GM12878 (cell line): Measurements from ENCODE around the gene GRB10. TPM values are rescaled to one million over a fixed set of nuclear protein-coding genes. Genes with fewer than 3 reads are reported as not detected.

Experiments
- ATAC-seq: fragments of 200-7000 bp; cut with Tn5 transposase; 3 replicates; pipeline ENCODE4 v1.9.1; 2020; ENCODE audit warnings: mild to moderate bottlenecking, moderate library complexity
- BruUV-seq: library from RNA; stranded (reverse); fragments of 400-500 nt; replicated peaks from 2 replicates; lab custom pipeline; 2021; lab: Mats Ljungman, UMichigan
- CTCF ChIA-PET: fragments of 300-600 bp; sonication (Branson Sonifier 250); formaldehyde crosslinking; extraction: SDS; loops from one replicate; lab custom pipeline; 2021; ENCODE audit warnings: inconsistent platforms; lab: Yijun Ruan, JAX
- POLR2A ChIA-PET: fragments of 350-600 bp; formaldehyde crosslinking; extraction: SDS; loops from one replicate; lab custom pipeline; 2021; ENCODE audit warnings: inconsistent platforms; lab: Charles Lee
- RAD21 ChIA-PET: fragments of 300-600 bp; sonication (Branson Sonifier 250); formaldehyde crosslinking; loops from one replicate; lab custom pipeline; 2023; ENCODE audit warnings: antibody characterized with exemption; ENCODE audit not compliant: unreplicated experiment; lab: Charles Lee
- SMC1A ChIA-PET: fragments of 300-600 bp; sonication (Branson Sonifier 250); formaldehyde crosslinking; loops from one replicate; lab custom pipeline; 2023; ENCODE audit not compliant: unreplicated experiment, uncharacterized antibody; lab: Charles Lee
- DNase-seq: peaks from one replicate; pipeline ENCODE4 v3.0.0-alpha.2; 2011; ENCODE audit warnings: low read depth, low spot score
- FAIRE-seq: peaks from 3 replicates; lab custom pipeline; 2011; peaks lifted over from hg19 to GRCh38; lab: Jason Lieb, UNC
- H2AFZ ChIP-seq: 2 replicates; pipeline ENCODE4 v1.6.0; 2011; ENCODE audit warnings: low read depth, low read length, control low read depth; ENCODE audit not compliant: control insufficient read depth
- H3K27ac ChIP-seq: 2 replicates; pipeline ENCODE4 v1.5.1; 2011; ENCODE audit warnings: control low read depth; ENCODE audit not compliant: control insufficient read depth, insufficient read depth
- H3K27me3 ChIP-seq, 2 experiments: replicated peaks in 1 of 2; 2 replicates each; pipeline versions ENCODE4 v1.6.0 to v1.6.1; 2011; ENCODE audit warnings: low read length in 1 of 2; ENCODE audit not compliant: control insufficient read depth in 2 of 2, insufficient read depth in 2 of 2
- H3K36me3 ChIP-seq, 2 experiments: 2 replicates each; pipeline ENCODE4 v1.5.1; 2011; ENCODE audit warnings: low read length in 1 of 2; ENCODE audit not compliant: control insufficient read depth in 2 of 2, insufficient read depth in 2 of 2
- H3K4me1 ChIP-seq: 2 replicates; pipeline ENCODE4 v1.6.1; 2011; ENCODE audit warnings: mild to moderate bottlenecking, low read length, moderate library complexity, mixed read lengths; ENCODE audit not compliant: control insufficient read depth, insufficient read depth
- H3K4me2 ChIP-seq: 2 replicates; pipeline ENCODE4 v1.6.0; 2011; ENCODE audit warnings: control low read depth; ENCODE audit not compliant: control insufficient read depth, insufficient read depth
- H3K4me3 ChIP-seq: fragments of 200-600 bp; sonication (generic); 2 replicates; pipeline ENCODE4 v1.5.1; 2016
- H3K79me2 ChIP-seq: 2 replicates; pipeline ENCODE4 v1.6.0; 2011; ENCODE audit warnings: low read length; ENCODE audit not compliant: control insufficient read depth, insufficient read depth
- H3K9ac ChIP-seq: 2 replicates; pipeline ENCODE4 v1.8.0; 2011; ENCODE audit warnings: low read length, control low read depth, mixed read lengths; ENCODE audit not compliant: control insufficient read depth, insufficient read depth
- H3K9me3 ChIP-seq: replicated peaks from 3 replicates; pipeline ENCODE4 v1.5.1; 2011; ENCODE audit warnings: mild to moderate bottlenecking, low read length; ENCODE audit not compliant: control insufficient read depth, insufficient read depth
- H4K20me1 ChIP-seq: 2 replicates; pipeline ENCODE4 v1.6.0; 2011; ENCODE audit not compliant: control insufficient read depth, insufficient read depth
- CEBPB ChIP-seq, 2 experiments: fragments of 150-350 bp in 1 of 2; IDR thresholded peaks; 2 replicates each; pipeline ENCODE4 v1.6.1; 2012 to 2014; ENCODE audit warnings: low read depth in 2 of 2, low read length in 2 of 2, borderline replicate concordance in 1 of 2, inconsistent platforms in 1 of 2
- CREB1 ChIP-seq: IDR thresholded peaks from 2 replicates; pipeline ENCODE4 v1.6.1; 2012; ENCODE audit warnings: low read depth, mild to moderate bottlenecking, inconsistent platforms
- EP300 ChIP-seq, 2 experiments: fragments of 150-350 bp in 1 of 2; IDR thresholded peaks; 2 replicates each; pipeline ENCODE4 v1.6.1; 2011 to 2012; ENCODE audit warnings: low read depth in 2 of 2, low read length in 2 of 2, borderline replicate concordance in 1 of 2, improper control_type of control experiment in 1 of 2, inconsistent platforms in 1 of 2; ENCODE audit not compliant: control insufficient read depth in 1 of 2
- IRF5 ChIP-seq: fragments of 450-650 bp; IDR thresholded peaks from 2 replicates; pipeline ENCODE4 v1.6.1; 2017; ENCODE audit warnings: borderline replicate concordance
- KAT2A ChIP-seq: conservative IDR thresholded peaks from 2 replicates; pipeline ENCODE4 v1.6.1; 2011; ENCODE audit warnings: low read depth, low read length; ENCODE audit not compliant: control insufficient read depth
- MAX ChIP-seq: IDR thresholded peaks from 2 replicates; pipeline ENCODE4 v1.6.1; 2012; ENCODE audit warnings: low read depth, low read length, improper control_type of control experiment
- MXI1 ChIP-seq: fragments of 150-350 bp; IDR thresholded peaks from 2 replicates; pipeline ENCODE4 v1.6.1; 2011; ENCODE audit warnings: low read depth, mild to moderate bottlenecking, inconsistent platforms, low read length, improper control_type of control experiment
- TAF1 ChIP-seq: IDR thresholded peaks from 2 replicates; pipeline ENCODE4 v1.6.1; 2011; ENCODE audit warnings: mild to moderate bottlenecking, low read depth, low read length, borderline replicate concordance
- USF1 ChIP-seq: IDR thresholded peaks from 2 replicates; pipeline ENCODE4 v1.6.1; 2011; ENCODE audit warnings: borderline replicate concordance, low read depth, mild to moderate bottlenecking, moderate library complexity, mixed read lengths, low read length; ENCODE audit not compliant: insufficient read depth; ENCODE audit errors: extremely low read length
- ZNF207 ChIP-seq: fragments of 450-650 bp; IDR thresholded peaks from 2 replicates; pipeline ENCODE4 v1.6.1; 2014; ENCODE audit warnings: antibody characterized with exemption, mild to moderate bottlenecking, borderline replicate concordance
- WGBS: methylation state at CpG from one replicate; pipeline ENCODE4 v1.1.6; 2016; ENCODE audit warnings: low lambda C conversion rate; ENCODE audit not compliant: insufficient replicate concordance, insufficient coverage; ENCODE audit errors: missing lambda C conversion rate; 5-methylcytosine and 5-hydroxymethylcytosine counted together
- in situ Hi-C: fragments of 300-500 bp; cut with MboI; formaldehyde crosslinking; loops from 9 replicates; pipeline ENCODE4 v1.14.3; 2018; ENCODE audit warnings: mixed read lengths
- intact Hi-C: fragments of 100-400 bp; cut with micrococcal nuclease; formaldehyde crosslinking; loops from one replicate; pipeline ENCODE4 v1.14.2; 2022; ENCODE audit not compliant: unreplicated experiment
- polyA plus RNA-seq, 11 experiments: library from polyadenylated mRNA; depleted of rRNA in 4 of 11; unstranded in 6 of 11; stranded (reverse) in 5 of 11; fragments of >200 nt; fragmentation: Nextera tagmentation in 4 of 11; fragmentation: Illumina TruSeq in 1 of 11; extraction: Ambion mirVana in 4 of 11; extraction: Trizol in 1 of 11; gene quantifications; 1 replicate in 1 of 11; 2 replicates in 10 of 11; pipeline versions ENCODE4 v1.2.1 to v1.2.3, GENCODE V29; 2011 to 2016; ENCODE audit warnings: inconsistent platforms in 2 of 11, missing spikeins in 2 of 11, low read depth in 1 of 11
- total RNA-seq, 4 experiments: library from RNA; depleted of rRNA in 3 of 4; stranded (reverse); fragments of >200 nt in 3 of 4; fragmentation: Illumina TruSeq in 1 of 4; extraction: Trizol in 1 of 4; gene quantifications; 2 replicates each; pipeline versions ENCODE4 v1.2.1 to v1.2.3, GENCODE V29; 2013 to 2021

The GRB10 gene
- total and polyA plus RNA-seq, 10 of the 15 experiments (the other 5 are each of a cell fraction or from before 2014, with no cell fraction given), result 0.04 to 0.33 TPM; not detected in 8

- FAIRE-seq, result no peak
- no peaks in the 10 kb centered on the region for H3K79me2 ChIP-seq
- H4K20me1 ChIP-seq, result no peaks in the 10 kb centered on the region
- BruUV-seq, result no TSS peak
- DNase-seq, result no peak
- no peaks in the 10 kb centered on the region for H3K9me3 ChIP-seq
- H3K27ac ChIP-seq, result no peak overlapping the region
- ChIA-PET POLR2A (no interaction called here), CTCF (no interaction called here), RAD21 (no interaction called here), SMC1A (no interaction called here)
- H3K4me3 ChIP-seq, result no peak overlapping the region
- no peak for TF ChIP-seq IRF5
- no peak for TF ChIP-seq MAX
- TF ChIP-seq TAF1, result no peak
- TF ChIP-seq KAT2A, result no peak
- TF ChIP-seq USF1, result no peak
- no peak for TF ChIP-seq CREB1
- no peak for TF ChIP-seq CEBPB (IDR thresholded peaks at IDR 0.05; ENCODE audit: borderline replicate concordance in 1 of 2, low read depth in 2 of 2, low read length in 2 of 2)
- TF ChIP-seq EP300 (IDR thresholded peaks at IDR 0.05; ENCODE audit: borderline replicate concordance in 1 of 2, control insufficient read depth in 1 of 2, low read depth in 2 of 2, low read length in 2 of 2), result no peak
- no peak for TF ChIP-seq ZNF207
- no peak for TF ChIP-seq MXI1
- H3K4me2 ChIP-seq, result no peak overlapping the region
- in situ Hi-C loops (no loop called here), intact Hi-C loops (no loop called here)
- no peaks in the 10 kb centered on the region for H3K36me3 ChIP-seq
- no peaks in the 10 kb centered on the region for H3K4me1 ChIP-seq
- peaks cover 0 to 5% of the 10 kb centered on the region in 2 experiments; a peak in 3 of 4 replicates for H3K27me3 ChIP-seq
- 19% methylated on average over 8 of the region's 8 CpGs for WGBS
- no peak for ATAC-seq
- no peak overlapping the region for H3K9ac ChIP-seq
- no peak overlapping the region for H2AFZ ChIP-seq
These were observed 218.5 kb downstream of the GRB10 start for GRCh38 chr7:50564171-50564570.
